Germinal center (tissue), 1 donor: ENCODE results near the gene CDH24.
A peak's percentile ranks its signal among the peaks of the same experiment; 100 is the strongest.
"Not testable (repeated sequence)": the region's sequence is repeated elsewhere in the genome, so short reads cannot be mapped to it uniquely, and the experiment has no call there.

Experiments
- DNase-seq: peaks from one replicate; pipeline ENCODE4 v3.0.0; 2012; ENCODE audit warnings: mixed read lengths, low spot score

The CDH24 gene

DNA sequence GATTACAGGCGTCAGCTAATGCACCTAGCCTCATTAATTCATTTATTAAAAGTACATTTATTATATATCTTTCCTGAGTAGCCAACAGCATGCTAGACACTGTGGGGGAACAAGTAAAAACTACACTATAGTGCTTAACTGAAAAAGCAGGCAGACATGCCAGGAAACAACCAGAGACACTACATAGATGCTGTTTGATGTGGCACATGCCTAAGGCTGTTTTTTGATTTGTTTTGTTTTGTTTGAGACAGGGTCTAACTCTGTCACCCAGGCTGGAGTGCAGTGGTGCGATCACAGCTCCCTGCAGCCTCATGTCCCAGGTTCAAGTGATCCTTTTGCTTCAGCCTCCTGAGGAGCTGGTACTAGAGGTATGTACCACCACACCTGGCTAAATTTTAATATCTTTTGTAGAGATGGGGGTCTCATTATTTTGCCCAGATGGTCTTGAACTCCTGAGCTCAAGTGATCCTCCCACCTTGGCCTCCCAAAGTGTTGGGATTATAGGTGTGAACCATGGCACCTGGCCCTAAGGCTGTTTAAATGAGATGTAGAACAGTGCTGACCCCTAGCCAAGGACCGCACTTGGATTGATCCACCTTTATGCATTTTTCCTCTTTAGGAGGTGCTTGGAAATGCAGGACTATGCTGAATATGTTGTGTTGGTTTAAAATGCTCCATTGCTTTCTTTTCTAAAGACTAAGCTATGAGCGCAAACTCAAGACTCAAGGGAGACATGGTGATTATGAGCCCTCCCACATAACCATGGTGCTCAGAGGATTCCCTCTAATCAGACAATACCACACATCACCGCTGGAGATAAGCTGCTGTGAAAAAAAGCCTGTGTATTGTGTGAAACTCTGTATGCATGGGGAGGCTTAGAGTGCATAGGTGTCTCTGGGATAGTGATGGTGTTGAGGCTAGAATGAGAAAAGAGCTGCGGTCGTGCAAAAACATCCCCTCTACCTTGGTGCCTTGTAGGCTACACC, 36.9 kb downstream of the CDH24 start:
- no peak for DNase-seq

DNA sequence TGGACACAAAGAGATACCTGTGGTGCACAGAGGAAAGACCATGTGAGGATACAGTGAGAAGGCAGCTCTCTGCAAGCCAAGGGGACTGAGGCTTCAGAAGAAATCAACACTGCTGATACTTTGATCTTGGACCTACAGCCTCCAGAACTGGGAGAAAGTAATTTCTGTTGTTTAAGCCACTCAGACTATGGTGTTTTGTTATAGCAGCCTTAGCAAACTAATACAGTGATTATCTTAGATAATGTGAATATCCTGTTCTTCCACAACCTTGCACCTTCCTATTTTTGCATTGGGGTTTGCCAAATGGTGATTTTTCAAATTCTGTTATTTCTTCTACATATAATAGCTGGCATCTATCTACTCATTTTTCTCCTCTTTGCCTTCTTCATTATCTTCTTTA, 39.2 kb downstream of the CDH24 start:
- no peak for DNase-seq

DNA sequence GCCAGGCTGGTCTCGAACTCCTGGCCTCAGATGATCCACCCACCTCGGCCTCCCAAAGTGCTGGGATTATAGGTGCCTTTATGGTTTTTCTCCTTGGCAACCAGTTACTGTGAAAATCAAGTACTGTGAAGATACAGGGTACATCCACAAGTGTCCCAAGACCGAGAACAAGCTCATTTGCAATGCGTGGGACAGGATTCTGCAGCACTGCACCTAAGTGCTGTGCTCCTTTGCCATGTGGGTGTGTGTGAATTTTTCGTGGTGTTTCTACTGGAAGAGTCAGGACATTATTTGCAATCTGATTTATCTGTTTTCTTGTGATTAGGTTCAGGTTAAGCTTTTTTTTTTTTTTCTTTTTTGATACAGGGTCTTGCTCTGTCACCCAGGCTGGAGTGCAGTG, 40.2 kb downstream of the CDH24 start:
- no peak for DNase-seq

DNA sequence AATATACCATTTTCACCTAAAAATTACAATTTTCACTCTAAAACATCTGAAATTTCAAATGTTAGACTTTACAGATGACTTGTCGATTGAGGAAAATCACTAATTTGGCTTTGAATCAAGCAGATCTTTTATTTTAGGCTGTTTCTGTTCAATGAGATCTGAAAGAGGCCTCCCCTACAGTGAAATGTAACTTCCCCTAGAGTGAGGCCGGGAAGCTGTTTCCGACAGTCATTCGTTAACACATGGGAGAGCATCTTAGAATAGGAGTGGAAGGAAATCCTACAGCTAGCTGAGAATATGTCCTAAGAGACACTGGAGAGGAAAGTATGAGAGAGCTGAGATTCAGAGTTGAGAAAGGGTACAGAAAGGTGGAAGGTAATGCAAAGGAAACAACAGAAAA, 41.7 kb downstream of the CDH24 start:
- DNase-seq = no peak

DNA sequence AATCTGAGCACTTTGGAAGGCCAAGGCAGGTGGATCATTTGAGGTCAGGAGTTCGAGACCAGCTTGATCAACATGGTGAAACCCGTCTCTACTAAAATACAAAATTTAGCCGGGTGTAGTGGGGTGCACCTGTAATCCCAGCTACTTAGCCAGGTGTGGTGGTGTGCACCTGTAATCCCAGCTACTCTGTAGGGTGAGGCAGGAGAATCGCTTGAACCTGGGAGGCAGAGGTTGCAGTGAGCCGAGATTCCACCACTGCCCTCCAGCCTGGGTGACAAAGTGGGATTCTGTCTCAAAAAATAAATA, 43.6 kb downstream of the CDH24 start:
- not testable (repeated sequence) for DNase-seq

DNA sequence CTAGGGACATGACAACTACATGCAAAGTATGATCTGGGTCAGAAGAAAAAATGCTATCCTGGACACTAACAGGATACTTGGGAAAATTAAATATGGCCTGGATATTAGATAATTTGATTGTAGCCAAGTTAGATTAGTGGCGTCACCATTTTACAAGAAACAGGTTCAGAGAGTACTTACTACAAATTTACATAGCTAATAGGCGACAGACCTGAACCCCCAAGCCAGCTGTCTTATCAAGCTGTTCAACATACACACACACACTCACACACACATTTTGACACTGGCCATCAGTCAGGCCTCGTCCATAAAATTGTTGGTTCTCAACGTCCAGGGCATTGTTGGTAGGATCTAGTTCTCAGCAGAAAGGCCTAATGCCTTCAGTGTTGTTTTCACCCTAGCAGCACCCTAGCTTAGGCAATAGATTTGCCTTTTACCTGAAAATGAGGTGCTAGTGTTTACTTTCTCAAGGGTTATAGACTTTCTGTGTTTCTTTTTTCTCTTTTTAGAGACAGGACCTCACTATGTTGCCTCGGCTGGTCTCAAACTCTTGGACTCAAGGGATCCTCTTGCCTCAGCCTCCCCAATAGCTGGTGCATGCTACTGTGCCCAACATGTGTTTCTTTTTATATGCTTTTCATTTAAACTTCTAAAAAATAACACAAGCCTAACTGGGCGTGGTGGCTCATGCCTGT, 44.1 kb downstream of the CDH24 start:
- no peak for DNase-seq

DNA sequence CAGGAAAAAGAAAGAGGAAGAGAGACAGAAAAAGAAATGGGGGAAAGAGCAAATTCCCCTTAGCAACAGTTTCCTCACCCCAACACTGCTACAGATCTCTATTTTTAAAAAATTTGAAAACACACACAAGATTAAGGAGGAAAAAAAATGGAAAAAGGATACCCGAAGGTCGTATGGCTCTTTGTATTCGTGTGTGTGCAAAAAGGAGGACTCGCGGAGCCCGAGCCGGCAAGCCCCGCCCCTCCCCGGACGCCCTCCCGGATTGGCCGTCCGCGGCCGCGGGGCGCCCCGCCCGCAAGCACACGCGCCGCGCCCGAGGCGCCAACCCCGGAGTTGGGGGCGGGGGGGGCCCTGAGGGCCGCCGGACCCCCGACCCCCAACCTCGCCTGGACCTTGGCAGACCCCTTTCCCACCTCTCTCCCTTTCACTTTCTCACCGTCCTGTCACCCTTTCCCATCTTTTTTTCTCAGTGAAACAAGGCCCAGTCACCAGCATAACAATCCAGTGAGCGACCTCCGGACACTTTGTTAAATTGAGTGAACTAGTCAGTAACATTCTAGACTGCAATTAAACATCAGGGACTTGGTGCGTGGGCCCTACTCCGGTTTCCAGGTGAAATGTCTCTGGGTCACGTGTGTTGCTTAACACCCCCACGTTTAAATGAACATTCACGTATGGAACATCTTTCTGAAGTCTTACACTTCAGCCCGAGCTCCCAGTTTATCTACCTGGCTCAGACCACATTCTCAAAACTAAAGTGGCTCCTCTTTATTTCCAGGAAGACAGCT, 47.2 kb downstream of the CDH24 start, which contains the start of gene C14orf93:
Gene C14orf93 (minus strand): TSS at position 205 of the 788 bp plus-strand sequence. CDS start 11,120 bp downstream, outside the sequence.
- DNase-seq = peak; percentile 91

DNA sequence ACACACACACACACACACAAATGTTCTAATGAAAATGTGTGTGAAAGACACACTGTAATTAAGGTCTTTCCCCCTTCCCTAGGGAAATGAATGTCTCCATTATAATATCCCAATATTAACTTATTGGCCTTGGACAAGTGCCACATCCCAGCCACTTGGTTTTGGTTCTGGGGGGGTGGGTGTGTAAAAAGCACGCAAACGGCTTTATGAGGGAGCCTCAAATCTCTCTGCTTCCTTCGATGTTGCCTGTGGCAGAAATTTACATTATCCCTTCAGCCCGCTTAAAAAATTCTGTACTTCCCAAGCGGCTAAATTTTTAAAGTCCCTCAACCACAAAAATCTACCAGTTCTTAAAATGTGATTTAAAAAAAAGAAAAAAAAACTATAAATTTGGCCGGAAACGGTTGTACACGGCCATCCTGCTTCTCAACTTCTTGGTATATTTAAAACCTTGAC, 47.8 kb downstream of the CDH24 start:
- DNase-seq = no peak

DNA sequence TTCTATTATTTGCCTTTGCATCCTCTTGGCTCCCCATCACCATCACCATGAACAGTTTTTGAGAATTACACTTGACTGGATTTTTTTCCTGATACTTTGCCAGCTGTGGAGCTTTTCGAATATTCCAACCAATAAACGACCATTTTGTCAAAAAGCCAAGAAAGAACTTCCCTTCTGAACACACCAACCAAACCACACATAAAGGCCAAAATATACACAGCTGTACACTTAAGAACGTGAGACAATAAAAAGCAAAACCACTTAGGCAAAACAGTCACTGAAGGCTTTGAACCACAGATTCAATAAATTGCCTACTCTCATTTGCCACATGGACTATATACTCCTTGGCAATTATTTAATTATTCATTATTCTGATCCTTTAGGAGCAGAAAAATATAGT, 48.5 kb downstream of the CDH24 start:
- DNase-seq = no peak

DNA sequence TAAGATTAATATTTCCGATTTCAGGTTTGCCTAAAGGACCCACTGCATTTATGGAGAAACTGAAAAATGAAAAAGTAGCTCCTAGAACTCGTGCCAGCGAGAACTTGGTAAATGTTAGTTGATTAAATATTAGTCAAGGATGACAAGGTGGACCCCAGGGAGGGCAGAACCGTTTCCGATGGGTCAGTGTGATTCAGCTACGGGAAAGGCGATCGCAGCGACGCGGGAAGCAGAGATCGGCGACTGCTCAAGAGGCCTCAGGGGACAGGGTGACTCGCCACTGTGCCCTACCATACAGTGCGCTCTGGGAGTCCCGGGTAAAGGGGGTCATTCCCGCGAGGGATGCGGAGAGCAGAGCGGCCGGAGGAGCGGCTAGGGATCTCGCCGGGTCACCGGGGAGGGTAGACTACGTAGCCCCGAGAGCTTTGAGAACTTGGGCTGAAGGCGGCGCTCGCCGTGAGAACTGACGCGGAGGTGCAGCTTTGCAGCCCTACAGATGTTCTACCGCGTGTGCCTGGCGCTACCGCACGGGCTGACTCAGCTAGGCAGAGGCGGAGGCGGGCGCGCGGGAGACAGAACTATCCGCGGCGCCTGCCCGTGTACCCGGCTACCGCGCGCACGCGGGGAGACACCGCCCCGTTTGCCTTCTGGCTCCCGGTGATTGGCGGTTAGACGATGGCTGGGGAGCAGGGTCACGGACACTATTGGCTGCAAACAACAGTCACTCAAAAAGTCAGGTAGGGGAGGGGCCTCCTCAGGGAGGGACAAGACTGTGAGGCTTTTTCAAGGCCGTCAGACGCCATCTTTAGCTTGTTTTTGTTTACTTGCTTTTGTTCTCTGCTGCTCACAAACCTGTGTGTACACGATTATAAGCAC, 50.5 kb downstream of the CDH24 start:
- DNase-seq = peak; percentile 99

DNA sequence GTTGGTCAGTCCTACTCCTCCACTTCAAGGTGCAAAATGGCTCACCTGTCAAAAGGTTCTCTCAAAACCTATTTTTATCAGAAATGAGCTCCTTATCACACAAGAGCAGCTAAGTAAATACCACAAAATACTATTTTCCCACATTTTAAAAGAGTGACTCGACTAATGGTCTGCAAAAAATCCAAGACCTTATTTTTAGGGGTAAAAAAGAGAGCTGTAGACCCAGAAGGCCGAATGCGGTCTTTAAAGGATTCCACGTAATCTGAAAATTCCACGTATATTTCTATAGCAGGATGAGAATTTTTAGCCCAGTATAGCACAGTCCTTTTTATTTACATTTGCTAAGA, 51.2 kb downstream of the CDH24 start:
- no peak for DNase-seq

DNA sequence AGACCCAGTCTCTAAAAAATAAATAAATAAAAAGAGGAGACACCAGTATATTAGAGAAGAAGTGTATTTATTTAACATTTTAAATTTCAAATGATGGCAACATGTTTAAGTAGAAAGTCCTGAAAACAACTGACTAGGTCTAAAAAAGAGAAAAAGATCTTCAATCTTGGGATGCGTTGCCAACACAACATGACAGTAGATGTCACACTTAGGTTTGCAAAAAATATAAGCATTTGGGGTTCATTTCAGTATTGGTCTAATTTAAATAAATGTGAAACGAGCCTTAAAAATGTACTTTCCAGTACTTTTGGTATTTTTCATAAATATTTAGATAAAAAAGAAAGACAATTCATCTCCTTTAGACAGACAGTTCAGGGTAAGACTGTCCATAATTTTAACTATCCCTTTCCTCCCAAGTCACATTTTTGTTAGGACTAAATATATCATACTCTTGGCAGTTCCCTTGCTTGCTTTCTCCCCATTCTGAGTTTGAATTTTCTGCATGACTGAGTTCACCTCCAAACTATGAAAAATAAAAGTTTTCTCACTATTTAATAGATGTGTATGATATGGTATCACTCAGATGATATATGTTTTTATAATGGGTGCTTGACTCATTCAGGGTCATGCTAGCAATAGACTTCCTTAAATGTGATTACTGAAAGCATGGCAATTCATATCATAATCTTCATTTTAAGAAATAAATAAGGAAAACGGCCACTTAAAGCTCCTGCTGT, 51.7 kb downstream of the CDH24 start:
- no peak for DNase-seq

DNA sequence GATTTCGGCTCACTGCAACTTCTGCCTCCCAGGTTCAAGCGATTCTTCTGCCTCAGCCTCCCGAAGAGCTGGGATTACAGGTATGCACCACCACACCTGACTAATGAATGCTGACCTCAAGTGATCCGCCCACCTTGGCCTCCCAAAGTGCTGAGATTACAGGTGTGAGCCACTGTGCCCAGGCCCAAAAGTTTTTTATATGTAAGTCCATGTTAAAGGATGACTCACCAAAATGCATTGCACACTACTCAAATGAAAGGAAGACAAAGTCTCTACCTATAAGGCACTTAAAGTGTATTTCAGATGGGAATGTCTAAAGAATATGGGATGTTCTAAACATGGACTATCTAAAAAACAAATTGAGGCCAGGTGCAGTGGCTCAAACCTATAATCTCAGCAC, 53.0 kb downstream of the CDH24 start:
- DNase-seq = not testable (repeated sequence)

DNA sequence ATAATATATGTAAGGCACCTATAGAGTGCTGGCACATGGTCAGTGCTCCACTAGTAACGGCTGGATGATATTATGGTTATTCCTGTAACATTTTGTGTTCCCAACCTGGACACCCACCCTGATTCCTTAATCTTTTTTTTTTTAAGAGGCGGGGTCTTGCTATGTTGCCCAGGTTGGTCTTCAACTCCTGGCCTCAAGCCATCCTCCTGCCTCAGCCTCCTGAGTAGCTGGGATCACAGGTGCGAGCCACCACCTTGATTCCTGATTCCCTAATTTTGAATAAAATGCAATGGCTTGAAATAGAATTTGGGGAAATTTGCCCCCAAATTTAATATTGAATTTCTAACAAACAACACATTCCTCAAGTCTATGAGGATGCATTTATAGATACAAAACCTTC, 54.7 kb downstream of the CDH24 start:
- no peak for DNase-seq

DNA sequence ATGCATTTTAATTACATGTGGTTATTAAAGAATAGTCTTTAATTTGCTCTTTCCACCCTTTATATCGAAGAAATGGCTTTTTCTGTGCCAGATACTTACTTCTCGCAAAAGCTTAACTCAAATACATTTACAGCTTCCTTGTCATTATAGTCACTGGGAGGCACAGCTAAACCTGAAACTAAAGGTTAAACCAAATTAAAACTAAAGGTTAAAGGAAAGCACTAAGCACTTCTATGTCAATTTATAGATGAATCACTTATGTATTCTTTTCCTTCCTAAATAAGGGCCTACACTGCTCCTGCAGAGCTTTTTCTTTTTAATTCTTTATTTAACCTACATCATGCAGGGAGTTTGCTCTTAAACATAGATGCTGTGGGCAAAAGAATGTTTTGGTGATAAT, 56.5 kb downstream of the CDH24 start:
- no peak for DNase-seq

DNA sequence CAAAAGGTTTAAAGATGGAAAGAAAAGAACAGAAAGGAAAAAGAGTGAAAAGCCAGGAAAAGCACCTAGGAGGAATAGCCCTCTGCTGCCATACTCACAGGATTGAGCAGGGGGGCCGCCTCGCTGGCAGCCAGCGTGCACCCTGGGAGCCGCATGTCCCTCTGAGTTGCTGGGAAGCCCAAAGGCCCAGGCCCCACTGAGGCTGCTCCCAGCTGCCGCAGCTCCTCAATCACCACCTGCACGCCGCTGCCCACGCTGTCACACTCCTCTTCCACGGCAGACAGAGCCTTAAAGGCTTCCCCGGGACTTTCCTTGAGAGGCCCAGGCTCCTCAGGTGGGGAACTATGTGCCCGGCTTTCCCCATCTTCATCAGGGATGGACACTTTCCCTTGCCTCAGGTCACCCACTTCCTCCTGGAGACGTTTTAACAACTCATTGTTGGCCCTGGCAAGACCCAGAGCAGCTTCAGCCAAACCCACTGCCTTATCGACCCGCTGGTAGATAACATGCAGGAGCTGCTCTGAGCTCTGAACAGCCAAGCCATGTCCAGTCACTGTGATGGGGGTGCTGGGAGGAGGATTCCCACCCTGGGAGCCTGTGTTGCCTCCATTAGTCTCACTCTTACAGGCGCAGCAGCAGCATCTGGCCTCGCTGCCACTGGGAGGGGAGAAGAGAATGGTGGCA, 58.8 kb downstream of the CDH24 start:
- no peak for DNase-seq

DNA sequence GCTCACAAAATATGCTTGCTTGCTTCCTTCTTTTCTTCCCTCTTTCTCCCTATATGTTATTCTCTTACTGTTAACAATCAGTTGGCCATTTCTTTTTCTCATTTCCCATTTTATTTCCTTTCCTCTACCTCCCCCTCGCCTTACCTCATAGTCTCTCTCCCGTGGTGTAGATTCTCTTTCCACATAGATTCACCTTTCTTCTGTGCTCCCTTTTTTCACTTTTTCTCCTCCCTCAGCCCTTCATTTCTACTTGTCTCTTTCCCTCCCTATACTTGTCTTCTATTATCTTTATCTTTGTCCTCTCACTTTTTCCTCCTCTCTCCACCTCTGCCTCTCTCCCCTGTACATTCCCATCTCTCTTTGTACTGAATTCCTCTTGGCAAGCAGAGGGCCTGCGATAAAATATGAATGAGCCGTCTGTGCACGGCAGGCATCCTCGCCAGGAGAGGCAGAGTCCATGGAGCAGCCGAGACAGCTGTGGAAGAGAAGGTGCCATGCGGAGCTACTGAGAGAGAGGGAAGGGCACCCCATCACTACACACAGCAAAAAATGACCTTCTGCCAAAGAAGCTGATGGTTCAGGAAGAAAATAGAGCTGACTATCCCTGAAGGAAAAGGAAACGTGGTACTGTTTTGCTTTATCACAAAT, 59.5 kb downstream of the CDH24 start:
- DNase-seq = no peak
